NT2/D1 (cell line): Measurements from ENCODE around the gene NIPSNAP3A.
"Not testable (repeated sequence)": the region's sequence is repeated elsewhere in the genome, so short reads cannot be mapped to it uniquely, and the experiment has no call there.

Experiments used
- DNase-seq: peaks from one replicate; pipeline ENCODE4 v3.0.0-alpha.2; 2011; ENCODE audit warnings: low read depth, low spot score
- H3K27me3 ChIP-seq: 2 replicates; pipeline ENCODE4 v1.6.0; 2011; ENCODE audit warnings: mild to moderate bottlenecking; ENCODE audit not compliant: insufficient read length, insufficient read depth
- H3K36me3 ChIP-seq: 2 replicates; pipeline ENCODE4 v1.6.1; 2011; ENCODE audit warnings: mild to moderate bottlenecking, low read length, mixed read lengths; ENCODE audit not compliant: insufficient read depth, insufficient read length
- H3K4me1 ChIP-seq: 2 replicates; pipeline ENCODE4 v1.5.1; 2011; ENCODE audit not compliant: insufficient read depth, insufficient read length
- H3K4me3 ChIP-seq: 2 replicates; pipeline ENCODE4 v1.5.1; 2011; ENCODE audit warnings: low read depth; ENCODE audit not compliant: insufficient read length
- H3K9ac ChIP-seq: 2 replicates; pipeline ENCODE4 v1.6.0; 2011; ENCODE audit warnings: low read depth; ENCODE audit not compliant: insufficient read length
- H3K9me3 ChIP-seq: 2 replicates; pipeline ENCODE4 v1.5.1; 2011; ENCODE audit warnings: mild to moderate bottlenecking, low read length; ENCODE audit not compliant: insufficient read depth
- SUZ12 ChIP-seq: IDR thresholded peaks from 2 replicates; pipeline ENCODE4 v1.6.1; 2011; ENCODE audit not compliant: insufficient read length, insufficient read depth; ENCODE audit errors: extremely low read depth
- YY1 ChIP-seq: IDR thresholded peaks from 2 replicates; pipeline ENCODE4 v1.6.1; 2011; ENCODE audit not compliant: insufficient read length, insufficient read depth
- ZNF274 ChIP-seq: IDR thresholded peaks from 2 replicates; pipeline ENCODE4 v1.6.1; 2011; ENCODE audit warnings: mild to moderate bottlenecking, low read depth, low read length

NIPSNAP3A gene

GRCh38 chr9:104758974-104759373 lies 11.5 kb downstream of the NIPSNAP3A start:
- Histone ChIP-seq H3K9ac (no peak overlapping the region), H3K9me3 (no peaks in the 10 kb centered on the region), H3K4me3 (no peak overlapping the region), H3K36me3 (peaks cover 4% of the 10 kb centered on the region), H3K4me1 (no peaks in the 10 kb centered on the region), H3K27me3 (no peaks in the 10 kb centered on the region)
- DNase-seq, result no peak
- TF ChIP-seq YY1 (no peak), SUZ12 (no peak), ZNF274 (no peak)

DNA sequence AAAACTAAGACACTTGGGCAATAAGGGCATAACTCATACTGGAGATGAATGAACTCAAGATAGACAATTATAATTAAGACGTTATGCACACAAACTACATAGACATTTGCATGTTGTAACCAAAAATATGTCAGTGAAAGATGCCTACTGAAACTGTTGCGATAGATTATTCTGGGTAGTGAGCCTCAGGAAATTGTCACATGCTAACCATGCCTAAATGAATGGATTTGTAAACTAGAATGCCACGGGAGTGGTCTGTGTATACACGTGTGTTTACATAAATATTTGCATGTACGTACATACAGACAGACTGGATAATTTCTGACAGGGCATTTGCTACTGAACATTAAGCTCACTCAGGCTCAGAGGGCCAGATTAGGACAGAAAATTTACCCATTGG lies 17.7 kb downstream of the NIPSNAP3A start:
- no peaks in the 10 kb centered on the region for H3K9me3 ChIP-seq
- H3K27me3 ChIP-seq, result peaks cover 3% of the 10 kb centered on the region
- H3K36me3 ChIP-seq, result no peaks in the 10 kb centered on the region
- H3K9ac ChIP-seq, result no peak overlapping the region
- no peak overlapping the region for H3K4me3 ChIP-seq
- DNase-seq, result no peak
- no peak for TF ChIP-seq YY1
- no peak for TF ChIP-seq ZNF274
- no peak for TF ChIP-seq SUZ12
- no peaks in the 10 kb centered on the region for H3K4me1 ChIP-seq

- Histone ChIP-seq H3K27me3 (peaks cover 3% of the 10 kb centered on the region), H3K4me3 (no peak overlapping the region), H3K9ac (no peak overlapping the region), H3K4me1 (no peaks in the 10 kb centered on the region), H3K9me3 (no peaks in the 10 kb centered on the region), H3K36me3 (no peaks in the 10 kb centered on the region)
- TF ChIP-seq SUZ12, result no peak
- TF ChIP-seq ZNF274, result no peak
- TF ChIP-seq YY1, result no peak
- no peak for DNase-seq
Observed at GRCh38 chr9:104766025-104766424, 18.5 kb downstream of the NIPSNAP3A start.

DNA sequence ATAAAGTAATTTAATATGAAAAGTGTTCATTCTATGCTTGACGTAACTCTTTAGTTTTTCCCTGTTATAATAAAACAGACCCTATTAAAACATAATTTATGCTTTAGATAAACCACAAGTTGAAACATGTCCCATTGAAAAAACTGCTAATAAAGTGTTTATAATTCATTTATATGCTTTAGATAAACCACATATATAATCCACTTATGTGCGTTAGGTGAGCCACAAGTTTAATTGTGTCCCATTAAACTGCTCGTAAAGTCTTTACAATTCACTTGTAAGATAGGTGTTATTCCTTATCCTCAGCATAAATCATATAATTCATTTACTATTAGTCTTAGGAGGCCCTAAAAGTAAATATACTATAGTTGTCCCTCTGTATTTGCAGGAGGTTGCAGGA lies 20.0 kb downstream of the NIPSNAP3A start:
- Histone ChIP-seq H3K4me1 (no peaks in the 10 kb centered on the region), H3K9ac (no peak overlapping the region), H3K36me3 (no peaks in the 10 kb centered on the region), H3K9me3 (no peaks in the 10 kb centered on the region), H3K4me3 (no peak overlapping the region), H3K27me3 (peaks cover 3% of the 10 kb centered on the region)
- no peak for TF ChIP-seq YY1
- TF ChIP-seq SUZ12, result no peak
- TF ChIP-seq ZNF274, result no peak
- DNase-seq, result no peak

- not testable (repeated sequence) for H3K9ac ChIP-seq, H3K36me3 ChIP-seq, H3K9me3 ChIP-seq, DNase-seq, H3K4me1 ChIP-seq, H3K27me3 ChIP-seq, H3K4me3 ChIP-seq
Observed at GRCh38 chr9:104769029-104769428, 21.5 kb downstream of the NIPSNAP3A start.

- Histone ChIP-seq H3K27me3 (peaks cover 3% of the 10 kb centered on the region), H3K4me1 (no peaks in the 10 kb centered on the region), H3K4me3 (no peak overlapping the region), H3K9ac (no peak overlapping the region), H3K36me3 (no peaks in the 10 kb centered on the region), H3K9me3 (no peaks in the 10 kb centered on the region)
- DNase-seq, result no peak
- no peak for TF ChIP-seq SUZ12
- TF ChIP-seq YY1, result no peak
- TF ChIP-seq ZNF274, result no peak
Observed at GRCh38 chr9:104769655-104770054, 22.2 kb downstream of the NIPSNAP3A start.

- Histone ChIP-seq H3K9ac (no peak overlapping the region), H3K4me3 (no peak overlapping the region), H3K27me3 (no peaks in the 10 kb centered on the region), H3K4me1 (no peaks in the 10 kb centered on the region), H3K36me3 (no peaks in the 10 kb centered on the region), H3K9me3 (no peaks in the 10 kb centered on the region)
- DNase-seq, result no peak
- TF ChIP-seq SUZ12, result no peak
- TF ChIP-seq ZNF274, result no peak
- TF ChIP-seq YY1, result no peak
Observed at GRCh38 chr9:104772714-104773510, 25.4 kb downstream of the NIPSNAP3A start.

GRCh38 chr9:104774132-104774531 lies 26.6 kb downstream of the NIPSNAP3A start:
- Histone ChIP-seq H3K36me3 (no peaks in the 10 kb centered on the region), H3K9me3 (no peaks in the 10 kb centered on the region), H3K9ac (no peak overlapping the region), H3K4me3 (no peak overlapping the region), H3K4me1 (no peaks in the 10 kb centered on the region), H3K27me3 (no peaks in the 10 kb centered on the region)
- no peak for TF ChIP-seq YY1
- TF ChIP-seq SUZ12, result no peak
- TF ChIP-seq ZNF274, result no peak
- no peak for DNase-seq
